HL-60 (cell line): Measurements from ENCODE around the gene MYO5C.

Experiments
- DNase-seq, 2 experiments: peaks; one replicate each; pipeline ENCODE4 v3.0.0-alpha.2; 2010 to 2020; ENCODE audit warnings: low read depth in 1 of 2, low spot score in 1 of 2
- H3K27ac ChIP-seq: fragments of 250-450 bp; sonication (Bioruptor Pico); replicated peaks from 2 replicates; pipeline ENCODE4 v1.5.1; 2020; ENCODE audit warnings: mild to moderate bottlenecking, moderate library complexity
- H3K27me3 ChIP-seq: fragments of 250-450 bp; sonication (Bioruptor Pico); 2 replicates; pipeline ENCODE4 v1.5.1; 2021; ENCODE audit warnings: mild to moderate bottlenecking, moderate library complexity; ENCODE audit not compliant: insufficient read depth, poor library complexity, severe bottlenecking
- H3K4me3 ChIP-seq: replicated peaks from 2 replicates; pipeline ENCODE4 v1.5.1; 2011; ENCODE audit warnings: mild to moderate bottlenecking, control low read depth, low read length; ENCODE audit not compliant: insufficient read depth
- GABPA ChIP-seq: IDR thresholded peaks from 2 replicates; pipeline ENCODE4 v1.6.1; 2012; ENCODE audit warnings: low read depth
- POLR2AphosphoS5 ChIP-seq: IDR thresholded peaks from 2 replicates; pipeline ENCODE4 v1.6.1; 2012; ENCODE audit warnings: low read depth
- REST ChIP-seq: IDR thresholded peaks from 2 replicates; pipeline ENCODE4 v1.6.1; 2012; ENCODE audit warnings: low read depth; ENCODE audit not compliant: insufficient replicate concordance
- SPI1 ChIP-seq: IDR thresholded peaks from 2 replicates; pipeline ENCODE4 v1.6.1; 2012; ENCODE audit warnings: low read depth, mild to moderate bottlenecking, borderline replicate concordance
- TF ChIP-seq, protein P1 (sequence below): IDR thresholded peaks from one replicate; pipeline ENCODE4 v1.5.1; 2011; ENCODE audit warnings: low read length, control low read depth, inconsistent platforms; ENCODE audit not compliant: insufficient read depth

Gene MYO5C

DNA sequence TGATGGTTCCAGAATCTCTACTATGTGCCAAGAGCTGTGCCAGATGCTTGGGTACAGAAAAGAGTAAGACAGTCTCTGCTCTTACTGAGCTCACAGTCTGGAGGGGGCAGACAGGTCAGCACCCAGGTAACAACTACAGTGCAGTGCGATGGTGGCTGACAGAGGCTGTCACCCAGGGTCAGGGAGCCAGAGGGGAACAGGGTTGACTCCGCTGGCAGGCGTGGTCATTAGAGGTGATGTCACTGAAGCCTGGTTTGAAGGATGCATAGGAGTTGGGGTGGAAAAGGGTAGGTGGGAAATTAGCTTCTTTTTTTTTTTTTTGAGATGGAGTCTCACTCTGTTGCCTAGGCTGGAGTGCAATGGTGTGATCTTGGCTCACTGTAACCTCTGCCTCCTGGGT, 136.0 kb downstream of the MYO5C start:
- no peak overlapping the region for H3K27ac ChIP-seq
- H3K27me3 ChIP-seq = no peaks in the 10 kb centered on the region
- TF ChIP-seq POLR2AphosphoS5 = no peak
- no peak for TF ChIP-seq SPI1
- no peak for TF ChIP-seq REST
- TF ChIP-seq, protein P1, sequence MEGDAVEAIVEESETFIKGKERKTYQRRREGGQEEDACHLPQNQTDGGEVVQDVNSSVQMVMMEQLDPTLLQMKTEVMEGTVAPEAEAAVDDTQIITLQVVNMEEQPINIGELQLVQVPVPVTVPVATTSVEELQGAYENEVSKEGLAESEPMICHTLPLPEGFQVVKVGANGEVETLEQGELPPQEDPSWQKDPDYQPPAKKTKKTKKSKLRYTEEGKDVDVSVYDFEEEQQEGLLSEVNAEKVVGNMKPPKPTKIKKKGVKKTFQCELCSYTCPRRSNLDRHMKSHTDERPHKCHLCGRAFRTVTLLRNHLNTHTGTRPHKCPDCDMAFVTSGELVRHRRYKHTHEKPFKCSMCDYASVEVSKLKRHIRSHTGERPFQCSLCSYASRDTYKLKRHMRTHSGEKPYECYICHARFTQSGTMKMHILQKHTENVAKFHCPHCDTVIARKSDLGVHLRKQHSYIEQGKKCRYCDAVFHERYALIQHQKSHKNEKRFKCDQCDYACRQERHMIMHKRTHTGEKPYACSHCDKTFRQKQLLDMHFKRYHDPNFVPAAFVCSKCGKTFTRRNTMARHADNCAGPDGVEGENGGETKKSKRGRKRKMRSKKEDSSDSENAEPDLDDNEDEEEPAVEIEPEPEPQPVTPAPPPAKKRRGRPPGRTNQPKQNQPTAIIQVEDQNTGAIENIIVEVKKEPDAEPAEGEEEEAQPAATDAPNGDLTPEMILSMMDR = no peak
- TF ChIP-seq GABPA = no peak
- DNase-seq = no peak
- no peak overlapping the region for H3K4me3 ChIP-seq

DNA sequence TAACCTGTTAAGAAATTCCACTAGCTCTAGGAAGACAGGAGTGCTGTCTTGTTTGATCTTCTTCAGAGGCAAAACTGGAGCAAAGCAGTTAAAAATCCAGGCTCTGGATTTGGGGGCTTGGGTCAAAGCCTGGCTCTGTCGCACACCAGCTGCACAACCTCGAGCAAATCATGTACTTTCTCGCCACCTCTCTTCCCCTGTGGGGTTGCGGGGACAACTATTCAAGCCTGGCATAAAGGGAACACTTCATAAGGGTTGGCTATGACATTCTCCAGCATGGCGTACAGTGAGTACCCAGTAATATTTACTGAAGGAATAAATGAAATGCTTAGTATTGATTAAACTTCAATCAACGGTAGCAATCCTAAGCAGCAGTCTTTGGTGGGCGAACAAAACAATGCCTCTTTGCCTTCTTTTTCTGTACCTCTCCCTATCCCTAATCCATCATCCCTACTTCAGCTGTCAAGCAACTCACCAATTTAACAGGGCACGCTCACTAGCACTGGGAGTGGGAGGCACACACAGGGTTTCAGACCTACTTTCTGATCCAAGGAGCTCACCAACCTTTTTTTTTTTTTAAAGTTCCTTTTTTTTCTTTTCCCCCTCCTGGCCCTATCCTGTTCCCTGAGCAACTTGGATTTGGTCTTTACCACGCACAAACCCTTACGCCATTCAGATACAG, 137.4 kb downstream of the MYO5C start:
- Histone ChIP-seq H3K4me3 (no peak overlapping the region), H3K27ac (no peak overlapping the region), H3K27me3 (no peaks in the 10 kb centered on the region)
- TF ChIP-seq GABPA = no peak
- no peak for TF ChIP-seq SPI1
- TF ChIP-seq POLR2AphosphoS5 = no peak
- TF ChIP-seq, protein P1 = no peak
- TF ChIP-seq REST = no peak
- DNase-seq = no peak

DNA sequence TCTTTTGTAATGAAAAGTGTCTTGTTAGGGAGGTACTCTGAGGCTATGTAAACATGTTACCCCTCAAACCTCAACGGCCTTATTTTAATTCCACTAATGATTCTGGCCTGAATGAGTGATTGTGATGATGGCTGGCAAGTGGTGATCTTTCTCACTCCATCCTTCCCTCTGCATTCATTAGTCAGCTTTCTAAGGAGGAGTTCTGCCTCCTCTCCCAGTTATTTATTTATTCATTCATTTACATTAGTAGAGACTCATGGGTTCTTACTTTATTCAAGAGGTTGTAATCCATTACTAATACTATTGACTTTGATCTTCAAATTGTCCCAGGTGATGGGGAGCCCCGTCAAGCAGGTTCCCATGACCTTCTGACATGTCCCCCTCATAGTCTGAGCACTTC, 139.7 kb downstream of the MYO5C start:
- TF ChIP-seq SPI1 (no peak), GABPA (no peak), REST (no peak), POLR2AphosphoS5 (no peak)
- TF ChIP-seq, protein P1 = no peak
- DNase-seq = no peak
- Histone ChIP-seq H3K27me3 (no peaks in the 10 kb centered on the region), H3K4me3 (no peak overlapping the region), H3K27ac (no peak overlapping the region)
